HepG2 (cell line): Measurements from ENCODE around the gene MAGIX. TPM values are rescaled to one million over a fixed set of nuclear protein-coding genes. Genes with fewer than 3 reads are reported as not detected.

Experiments used
- ATM ChIP-seq: fragments of 450-650 bp; IDR thresholded peaks from 2 replicates; pipeline ENCODE4 v1.7.1; 2017; ENCODE audit warnings: mild to moderate bottlenecking, borderline replicate concordance
- CBX5 ChIP-seq: sonication (generic); formaldehyde crosslinking; IDR thresholded peaks from 2 replicates; pipeline ENCODE4 v1.4.0; 2020; ENCODE audit warnings: missing genetic modification reagents, borderline replicate concordance
- GABPB1 ChIP-seq: IDR thresholded peaks from 2 replicates; pipeline ENCODE4 v1.6.1; 2016; ENCODE audit warnings: mild to moderate bottlenecking, missing genetic modification reagents, moderate library complexity, missing compliant biosample characterization
- HNRNPUL1 ChIP-seq: fragments of 200-400 bp; formaldehyde crosslinking; IDR thresholded peaks from 2 replicates; pipeline ENCODE4 v1.6.1; 2017; ENCODE audit warnings: low read depth, mild to moderate bottlenecking, low read length, moderate library complexity
- JUN ChIP-seq: sonication (generic); formaldehyde crosslinking; IDR thresholded peaks from 2 replicates; pipeline ENCODE4 v1.4.0; 2020; ENCODE audit warnings: mild to moderate bottlenecking, missing genetic modification reagents
- MATR3 ChIP-seq: sonication (generic); formaldehyde crosslinking; IDR thresholded peaks from 2 replicates; pipeline ENCODE4 v1.4.0; 2020; ENCODE audit warnings: missing genetic modification reagents
- NFKBIZ ChIP-seq: IDR thresholded peaks from 2 replicates; pipeline ENCODE4 v1.6.1; 2018; ENCODE audit warnings: missing genetic modification reagents, missing compliant biosample characterization
- NRL ChIP-seq: sonication (generic); formaldehyde crosslinking; IDR thresholded peaks from 2 replicates; pipeline ENCODE4 v1.5.0; 2020; ENCODE audit warnings: missing genetic modification reagents, mild to moderate bottlenecking, moderate library complexity, borderline replicate concordance
- SIX1 ChIP-seq: sonication (generic); formaldehyde crosslinking; IDR thresholded peaks from 2 replicates; pipeline ENCODE4 v1.4.0; 2020; ENCODE audit warnings: missing genetic modification reagents, borderline replicate concordance
- SIX4 ChIP-seq: sonication (generic); formaldehyde crosslinking; IDR thresholded peaks from 2 replicates; pipeline ENCODE4 v1.4.0; 2020; ENCODE audit warnings: missing genetic modification reagents
- SP2 ChIP-seq: sonication (generic); formaldehyde crosslinking; IDR thresholded peaks from 2 replicates; pipeline ENCODE4 v1.5.1; 2020; ENCODE audit warnings: mild to moderate bottlenecking, missing genetic modification reagents
- ZBTB20 ChIP-seq: sonication (generic); formaldehyde crosslinking; IDR thresholded peaks from 2 replicates; pipeline ENCODE4 v1.8.1; 2023; ENCODE audit warnings: missing genetic modification reagents, low read depth, mild to moderate bottlenecking, borderline replicate concordance
- ZC3H4 ChIP-seq: sonication (generic); formaldehyde crosslinking; IDR thresholded peaks from 2 replicates; pipeline ENCODE4 v1.4.0; 2020; ENCODE audit warnings: missing genetic modification reagents, borderline replicate concordance
- ZFP90 ChIP-seq: sonication (generic); formaldehyde crosslinking; IDR thresholded peaks from 2 replicates; pipeline ENCODE4 v1.8.0; 2022; ENCODE audit warnings: missing genetic modification reagents, mild to moderate bottlenecking, inconsistent platforms, borderline replicate concordance
- ZNF296 ChIP-seq: sonication (generic); formaldehyde crosslinking; conservative IDR thresholded peaks from 2 replicates; pipeline ENCODE4 v1.5.0; 2020; ENCODE audit warnings: mild to moderate bottlenecking, missing genetic modification reagents
- ZNF879 ChIP-seq: sonication (generic); formaldehyde crosslinking; IDR thresholded peaks from 2 replicates; pipeline ENCODE4 v1.8.1; 2023; ENCODE audit warnings: missing genetic modification reagents
- polyA plus RNA-seq, 8 experiments: library from polyadenylated mRNA; depleted of rRNA in 3 of 8; stranded (reverse) in 7 of 8; unstranded in 1 of 8; fragments of >200 nt; fragmentation: Illumina TruSeq in 4 of 8; extraction: Trizol in 4 of 8; gene quantifications; 2 replicates each; pipeline versions ENCODE4 v1.2.1 to v1.2.3, GENCODE V29; 2011 to 2016; ENCODE audit warnings: low read depth in 4 of 8, missing spikeins in 1 of 8, mixed read lengths in 1 of 8; ENCODE audit not compliant: insufficient read depth in 1 of 8
- total RNA-seq, 5 experiments: library from RNA; depleted of rRNA; stranded (reverse); fragments of >200 nt; fragmentation: Illumina TruSeq; extraction: Trizol; gene quantifications; 2 replicates each; pipeline ENCODE4 v1.2.3, GENCODE V29; 2016; ENCODE audit warnings: low read depth in 1 of 5
- TF ChIP-seq, protein P1 (sequence below): sonication (generic); formaldehyde crosslinking; IDR thresholded peaks from 2 replicates; pipeline ENCODE4 v1.9.0; 2021; ENCODE audit warnings: missing genetic modification reagents, mild to moderate bottlenecking, borderline replicate concordance
- TF ChIP-seq, protein P2 (sequence below): sonication (generic); formaldehyde crosslinking; IDR thresholded peaks from 2 replicates; pipeline ENCODE4 v1.5.0; 2020; ENCODE audit warnings: missing genetic modification reagents
- TF ChIP-seq, protein P3 (sequence below): sonication (generic); formaldehyde crosslinking; IDR thresholded peaks from 2 replicates; pipeline ENCODE4 v1.4.0; 2020; ENCODE audit warnings: missing genetic modification reagents, borderline replicate concordance
- TF ChIP-seq, protein P4 (sequence below), 2 experiments: fragments of 450-650 bp in 1 of 2; sonication (generic) in 1 of 2; formaldehyde crosslinking; IDR thresholded peaks; 2 replicates each; pipeline versions ENCODE4 v1.5.0 to v1.8.0; 2020 to 2022; ENCODE audit warnings: mild to moderate bottlenecking in 1 of 2, missing genetic modification reagents in 1 of 2

MAGIX gene
- total and polyA plus RNA-seq, 2 of the 13 experiments (the other 11 are each of a cell fraction or from before 2014, with no cell fraction given) = 0.63 to 1.2 TPM

DNA sequence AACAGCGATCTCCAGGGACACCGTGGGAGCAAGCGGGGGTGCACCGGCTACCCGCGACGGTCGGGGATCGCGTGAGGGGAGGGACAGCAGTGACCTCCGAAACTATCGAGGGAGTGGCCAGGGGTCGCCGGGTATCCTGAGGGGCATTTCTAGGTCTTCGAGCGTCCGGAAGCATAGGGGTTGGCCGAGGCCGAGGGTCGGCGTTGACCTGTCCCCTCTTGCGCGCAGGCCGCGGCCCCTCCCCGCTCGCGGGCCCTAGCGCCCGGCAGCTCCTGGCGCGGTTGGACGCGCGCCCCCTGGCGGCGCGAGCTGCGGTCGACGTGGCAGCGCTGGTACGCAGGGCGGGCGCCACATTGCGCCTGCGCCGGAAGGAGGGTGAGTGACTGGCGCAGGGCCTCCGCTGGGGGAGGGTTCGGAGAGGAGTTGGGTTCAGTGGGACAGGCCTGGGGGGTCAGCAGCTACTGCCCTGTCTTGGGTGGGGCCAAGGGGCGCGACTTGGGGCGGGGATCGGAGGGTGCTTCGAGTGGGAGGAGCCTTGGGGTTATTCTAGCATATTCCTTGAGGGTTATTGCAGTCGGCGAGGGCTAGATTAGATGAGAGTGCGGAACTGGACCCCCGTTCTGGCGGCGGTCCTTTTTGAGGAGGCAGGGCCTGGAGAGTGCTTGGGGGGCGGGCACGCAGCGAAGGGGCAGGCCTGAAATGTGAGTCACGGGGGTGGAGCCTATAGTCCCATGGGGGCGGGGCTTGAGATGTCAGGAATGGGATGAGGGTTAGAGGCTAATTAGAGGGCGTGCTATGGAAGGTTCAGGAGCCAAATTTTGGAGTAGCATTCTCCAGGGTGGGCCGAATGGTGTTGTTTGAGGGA is 1.2 kb downstream of the MAGIX start (continued):
- TF ChIP-seq, protein P1, sequence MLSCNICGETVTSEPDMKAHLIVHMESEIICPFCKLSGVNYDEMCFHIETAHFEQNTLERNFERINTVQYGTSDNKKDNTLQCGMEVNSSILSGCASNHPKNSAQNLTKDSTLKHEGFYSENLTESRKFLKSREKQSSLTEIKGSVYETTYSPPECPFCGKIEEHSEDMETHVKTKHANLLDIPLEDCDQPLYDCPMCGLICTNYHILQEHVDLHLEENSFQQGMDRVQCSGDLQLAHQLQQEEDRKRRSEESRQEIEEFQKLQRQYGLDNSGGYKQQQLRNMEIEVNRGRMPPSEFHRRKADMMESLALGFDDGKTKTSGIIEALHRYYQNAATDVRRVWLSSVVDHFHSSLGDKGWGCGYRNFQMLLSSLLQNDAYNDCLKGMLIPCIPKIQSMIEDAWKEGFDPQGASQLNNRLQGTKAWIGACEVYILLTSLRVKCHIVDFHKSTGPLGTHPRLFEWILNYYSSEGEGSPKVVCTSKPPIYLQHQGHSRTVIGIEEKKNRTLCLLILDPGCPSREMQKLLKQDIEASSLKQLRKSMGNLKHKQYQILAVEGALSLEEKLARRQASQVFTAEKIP (CRISPR knock-in tag) = no peak
- TF ChIP-seq SP2 (CRISPR knock-in tag) (no peak), NRL (CRISPR knock-in tag) (no peak), ZFP90 (CRISPR knock-in tag) (no peak), ZNF296 (no peak), NFKBIZ (CRISPR knock-in tag) (no peak), ATM (no peak), SIX4 (no peak), ZBTB20 (CRISPR knock-in tag) (no peak), ZC3H4 (no peak), SIX1 (no peak), MATR3 (CRISPR knock-in tag) (no peak), CBX5 (no peak), JUN (CRISPR knock-in tag) (no peak), GABPB1 (CRISPR knock-in tag) (0 out of 2 replicates have a peak, but pooled peaks have one; percentile 25), ZNF879 (CRISPR knock-in tag) (no peak), HNRNPUL1 (no peak)
- TF ChIP-seq, protein P2, sequence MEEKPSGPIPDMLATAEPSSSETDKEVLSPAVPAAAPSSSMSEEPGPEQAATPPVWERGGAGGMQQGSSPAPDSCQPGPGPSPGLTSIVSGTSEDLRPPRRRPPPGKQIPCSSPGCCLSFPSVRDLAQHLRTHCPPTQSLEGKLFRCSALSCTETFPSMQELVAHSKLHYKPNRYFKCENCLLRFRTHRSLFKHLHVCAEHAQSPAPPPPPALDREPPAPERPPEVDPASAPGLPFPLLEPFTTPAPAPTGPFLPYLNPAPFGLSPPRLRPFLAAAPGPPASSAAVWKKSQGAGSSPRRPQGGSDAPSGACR (CRISPR knock-in tag) = no peak
- TF ChIP-seq, protein P3, sequence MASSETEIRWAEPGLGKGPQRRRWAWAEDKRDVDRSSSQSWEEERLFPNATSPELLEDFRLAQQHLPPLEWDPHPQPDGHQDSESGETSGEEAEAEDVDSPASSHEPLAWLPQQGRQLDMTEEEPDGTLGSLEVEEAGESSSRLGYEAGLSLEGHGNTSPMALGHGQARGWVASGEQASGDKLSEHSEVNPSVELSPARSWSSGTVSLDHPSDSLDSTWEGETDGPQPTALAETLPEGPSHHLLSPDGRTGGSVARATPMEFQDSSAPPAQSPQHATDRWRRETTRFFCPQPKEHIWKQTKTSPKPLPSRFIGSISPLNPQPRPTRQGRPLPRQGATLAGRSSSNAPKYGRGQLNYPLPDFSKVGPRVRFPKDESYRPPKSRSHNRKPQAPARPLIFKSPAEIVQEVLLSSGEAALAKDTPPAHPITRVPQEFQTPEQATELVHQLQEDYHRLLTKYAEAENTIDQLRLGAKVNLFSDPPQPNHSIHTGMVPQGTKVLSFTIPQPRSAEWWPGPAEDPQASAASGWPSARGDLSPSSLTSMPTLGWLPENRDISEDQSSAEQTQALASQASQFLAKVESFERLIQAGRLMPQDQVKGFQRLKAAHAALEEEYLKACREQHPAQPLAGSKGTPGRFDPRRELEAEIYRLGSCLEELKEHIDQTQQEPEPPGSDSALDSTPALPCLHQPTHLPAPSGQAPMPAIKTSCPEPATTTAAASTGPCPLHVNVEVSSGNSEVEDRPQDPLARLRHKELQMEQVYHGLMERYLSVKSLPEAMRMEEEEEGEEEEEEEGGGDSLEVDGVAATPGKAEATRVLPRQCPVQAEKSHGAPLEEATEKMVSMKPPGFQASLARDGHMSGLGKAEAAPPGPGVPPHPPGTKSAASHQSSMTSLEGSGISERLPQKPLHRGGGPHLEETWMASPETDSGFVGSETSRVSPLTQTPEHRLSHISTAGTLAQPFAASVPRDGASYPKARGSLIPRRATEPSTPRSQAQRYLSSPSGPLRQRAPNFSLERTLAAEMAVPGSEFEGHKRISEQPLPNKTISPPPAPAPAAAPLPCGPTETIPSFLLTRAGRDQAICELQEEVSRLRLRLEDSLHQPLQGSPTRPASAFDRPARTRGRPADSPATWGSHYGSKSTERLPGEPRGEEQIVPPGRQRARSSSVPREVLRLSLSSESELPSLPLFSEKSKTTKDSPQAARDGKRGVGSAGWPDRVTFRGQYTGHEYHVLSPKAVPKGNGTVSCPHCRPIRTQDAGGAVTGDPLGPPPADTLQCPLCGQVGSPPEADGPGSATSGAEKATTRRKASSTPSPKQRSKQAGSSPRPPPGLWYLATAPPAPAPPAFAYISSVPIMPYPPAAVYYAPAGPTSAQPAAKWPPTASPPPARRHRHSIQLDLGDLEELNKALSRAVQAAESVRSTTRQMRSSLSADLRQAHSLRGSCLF (CRISPR knock-in tag) = no peak
- TF ChIP-seq, protein P4, sequence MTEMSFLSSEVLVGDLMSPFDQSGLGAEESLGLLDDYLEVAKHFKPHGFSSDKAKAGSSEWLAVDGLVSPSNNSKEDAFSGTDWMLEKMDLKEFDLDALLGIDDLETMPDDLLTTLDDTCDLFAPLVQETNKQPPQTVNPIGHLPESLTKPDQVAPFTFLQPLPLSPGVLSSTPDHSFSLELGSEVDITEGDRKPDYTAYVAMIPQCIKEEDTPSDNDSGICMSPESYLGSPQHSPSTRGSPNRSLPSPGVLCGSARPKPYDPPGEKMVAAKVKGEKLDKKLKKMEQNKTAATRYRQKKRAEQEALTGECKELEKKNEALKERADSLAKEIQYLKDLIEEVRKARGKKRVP (CRISPR knock-in tag; IDR thresholded peaks at IDR 0.05) = no peak
